Lower leg skin (tissue), 3 donors: Measurements from ENCODE around the gene PLXDC2.

Source experiments
- CTCF ChIP-seq, 3 donors: fragments of 450-650 bp; IDR thresholded peaks; one replicate each; pipeline ENCODE4 v1.5.1; 2016; ENCODE audit warnings: antibody characterized with exemption in 3 of 3, mild to moderate bottlenecking in 3 of 3, moderate library complexity in 2 of 3
- POLR2A ChIP-seq, 2 donors: fragments of 450-650 bp; IDR thresholded peaks; one replicate each; pipeline ENCODE4 v1.6.1; 2016 to 2017; ENCODE audit warnings: antibody characterized with exemption in 2 of 2, mild to moderate bottlenecking in 1 of 2, moderate library complexity in 1 of 2

GRCh38 chr10:20175719-20176118, 359.5 kb downstream of the PLXDC2 start:
- TF ChIP-seq POLR2A (IDR thresholded peaks at IDR 0.05) (no peak), CTCF (IDR thresholded peaks at IDR 0.05) (no peak)
